AG04450 (cell line): Measurements from ENCODE around the gene RASA3. TPM values are rescaled to one million over a fixed set of nuclear protein-coding genes. Genes with fewer than 3 reads are reported as not detected.

Source experiments
- CTCF ChIA-PET: fragments of 300-600, 350-600 bp; formaldehyde crosslinking; extraction: SDS; loops from one replicate; lab custom pipeline; 2022; ENCODE audit warnings: antibody characterized with exemption, inconsistent platforms; lab: Charles Lee
- POLR2A ChIA-PET: fragments of 350-600 bp; formaldehyde crosslinking; extraction: SDS; loops from one replicate; lab custom pipeline; 2021; ENCODE audit warnings: antibody characterized with exemption, inconsistent platforms; lab: Yijun Ruan, JAX
- DNase-seq: peaks from one replicate; pipeline ENCODE4 v3.0.0-alpha.2; 2011; ENCODE audit warnings: low read depth, low spot score
- H3K27ac ChIP-seq: one replicate; pipeline ENCODE4 v1.5.1; 2012; ENCODE audit warnings: low read depth, low read length, control low read depth
- H3K27me3 ChIP-seq: one replicate; pipeline ENCODE4 v1.6.0; 2012; ENCODE audit warnings: low read length; ENCODE audit not compliant: control insufficient read depth, insufficient read depth
- H3K4me3 ChIP-seq: 2 replicates; pipeline ENCODE4 v1.5.1; 2011; ENCODE audit warnings: mild to moderate bottlenecking, low read depth, low read length, control low read depth
- H3K9me3 ChIP-seq: 2 replicates; pipeline ENCODE4 v1.5.1; 2012; ENCODE audit warnings: low read length; ENCODE audit not compliant: control insufficient read depth, insufficient read depth
- polyA plus RNA-seq: library from polyadenylated mRNA; depleted of rRNA; stranded (reverse); fragments of >200 nt; gene quantifications from 2 replicates; pipeline ENCODE4 v1.2.3, GENCODE V29; 2011
- TF ChIP-seq, protein P1 (sequence below): IDR thresholded peaks from 2 replicates; pipeline ENCODE4 v1.5.1; 2011; ENCODE audit warnings: low read depth, low read length, control low read depth, inconsistent platforms

Gene RASA3
- polyA plus RNA-seq, 1 experiment = 25.2 TPM

DNA sequence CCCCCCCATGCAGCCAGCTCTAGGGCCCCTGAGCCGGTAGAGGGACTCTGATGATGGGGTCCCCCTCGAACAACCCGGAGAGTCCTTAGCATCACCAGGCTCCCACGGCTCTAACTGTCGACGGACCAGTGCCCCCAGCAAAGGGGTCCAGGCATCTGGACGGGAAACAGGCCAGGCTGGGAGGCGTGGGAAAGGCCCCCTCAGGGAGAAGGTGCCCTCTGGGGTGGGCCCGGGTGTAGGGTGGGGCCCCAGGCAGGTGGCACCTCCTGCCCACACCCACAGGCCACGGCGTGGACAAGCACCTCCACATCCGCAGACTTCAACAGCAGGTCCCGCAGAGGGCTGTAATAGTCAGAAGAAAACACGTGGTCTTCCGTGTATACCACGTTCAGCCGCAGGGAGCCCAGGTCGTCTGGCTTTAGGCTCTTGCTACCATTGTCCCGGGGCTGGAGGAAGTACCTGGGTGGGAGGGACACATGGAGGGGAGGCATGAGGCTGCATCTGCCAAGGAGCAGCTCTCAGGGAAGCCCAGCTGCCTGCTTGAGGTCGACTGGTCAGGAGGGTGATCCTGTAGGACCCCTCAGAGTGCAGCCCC is 113.9 kb downstream of the RASA3 start:
- POLR2A ChIA-PET = no interaction called here
- no peaks in the 10 kb centered on the region; the same call in 1 of the 2 replicates for H3K9me3 ChIP-seq

DNA sequence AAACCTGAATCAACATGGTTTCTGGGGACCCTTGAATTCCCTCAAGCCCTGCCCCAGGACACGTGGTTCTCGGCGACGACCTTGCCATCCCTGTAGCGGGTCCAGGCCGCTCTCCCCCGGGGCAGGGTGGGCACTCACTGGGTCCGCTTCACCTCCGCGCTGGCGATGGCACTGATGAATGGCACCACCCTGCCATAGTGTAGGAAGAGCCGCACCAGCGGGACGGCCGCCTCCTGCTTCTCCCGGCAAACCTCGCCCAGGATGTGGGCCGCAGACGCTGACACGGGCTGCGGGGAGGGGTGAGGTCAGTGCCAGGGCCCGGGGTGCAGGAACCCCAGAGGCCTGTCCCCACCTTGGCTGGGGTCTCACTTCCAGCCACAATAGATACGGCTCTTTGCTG is 114.5 kb downstream of the RASA3 start:
- TF ChIP-seq, protein P1, sequence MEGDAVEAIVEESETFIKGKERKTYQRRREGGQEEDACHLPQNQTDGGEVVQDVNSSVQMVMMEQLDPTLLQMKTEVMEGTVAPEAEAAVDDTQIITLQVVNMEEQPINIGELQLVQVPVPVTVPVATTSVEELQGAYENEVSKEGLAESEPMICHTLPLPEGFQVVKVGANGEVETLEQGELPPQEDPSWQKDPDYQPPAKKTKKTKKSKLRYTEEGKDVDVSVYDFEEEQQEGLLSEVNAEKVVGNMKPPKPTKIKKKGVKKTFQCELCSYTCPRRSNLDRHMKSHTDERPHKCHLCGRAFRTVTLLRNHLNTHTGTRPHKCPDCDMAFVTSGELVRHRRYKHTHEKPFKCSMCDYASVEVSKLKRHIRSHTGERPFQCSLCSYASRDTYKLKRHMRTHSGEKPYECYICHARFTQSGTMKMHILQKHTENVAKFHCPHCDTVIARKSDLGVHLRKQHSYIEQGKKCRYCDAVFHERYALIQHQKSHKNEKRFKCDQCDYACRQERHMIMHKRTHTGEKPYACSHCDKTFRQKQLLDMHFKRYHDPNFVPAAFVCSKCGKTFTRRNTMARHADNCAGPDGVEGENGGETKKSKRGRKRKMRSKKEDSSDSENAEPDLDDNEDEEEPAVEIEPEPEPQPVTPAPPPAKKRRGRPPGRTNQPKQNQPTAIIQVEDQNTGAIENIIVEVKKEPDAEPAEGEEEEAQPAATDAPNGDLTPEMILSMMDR = no peak
- POLR2A ChIA-PET = no interaction called here
- CTCF ChIA-PET = no interaction called here
- Histone ChIP-seq H3K4me3 (no peak overlapping the region), H3K27ac (no peak overlapping the region), H3K27me3 (no peaks in the 10 kb centered on the region), H3K9me3 (no peaks in the 10 kb centered on the region; the same call in 1 of the 2 replicates)
- no peak for DNase-seq

More for the DNA sequence above, 113.9 kb downstream of the RASA3 start:
- H3K27me3 ChIP-seq = no peaks in the 10 kb centered on the region
- DNase-seq = no peak
- no peak overlapping the region for H3K4me3 ChIP-seq
- TF ChIP-seq, protein P1 = no peak
- CTCF ChIA-PET = no interaction called here
- no peak overlapping the region for H3K27ac ChIP-seq

DNA sequence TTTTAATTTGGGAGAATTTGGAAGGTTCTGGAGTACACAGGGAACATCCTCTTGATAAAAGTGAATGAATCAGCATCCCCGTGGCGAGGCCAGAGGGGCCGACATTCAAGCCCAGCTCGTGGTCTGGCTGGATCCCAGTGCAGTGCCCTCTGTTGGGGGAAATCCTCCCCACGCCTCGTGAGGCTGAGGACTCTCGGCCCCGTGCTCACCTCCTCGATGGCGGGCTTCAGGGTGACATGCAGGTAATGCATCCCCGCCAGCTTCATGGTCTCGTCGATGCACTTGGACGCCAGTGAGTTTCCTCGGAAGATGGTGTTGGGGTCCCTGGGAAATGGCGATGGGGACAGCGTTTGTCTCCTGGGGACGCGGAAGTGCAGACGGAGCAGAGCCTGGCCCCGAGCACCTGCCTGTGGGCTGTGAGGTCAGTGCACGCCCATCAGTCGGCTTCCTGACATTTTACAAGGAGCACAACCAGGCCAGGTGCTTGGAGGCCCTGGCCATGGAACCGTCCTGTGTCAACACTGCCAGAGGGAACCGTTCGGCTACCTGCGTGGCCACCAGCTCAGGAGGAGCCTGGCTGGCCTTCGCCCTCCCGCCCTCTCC is 115.3 kb downstream of the RASA3 start:
- TF ChIP-seq, protein P1 = peak; percentile 44
- Histone ChIP-seq H3K27me3 (no peaks in the 10 kb centered on the region), H3K4me3 (no peak overlapping the region), H3K27ac (no peak overlapping the region), H3K9me3 (no peaks in the 10 kb centered on the region; the same call in 1 of the 2 replicates)
- ChIA-PET POLR2A (interaction anchor here (1.1 kb wide), 1 partner anchor 8 kb away, joined by 3 read pairs; no protein-coding TSS in a partner anchor), CTCF (no interaction called here)
- DNase-seq = peak; percentile 10

DNA sequence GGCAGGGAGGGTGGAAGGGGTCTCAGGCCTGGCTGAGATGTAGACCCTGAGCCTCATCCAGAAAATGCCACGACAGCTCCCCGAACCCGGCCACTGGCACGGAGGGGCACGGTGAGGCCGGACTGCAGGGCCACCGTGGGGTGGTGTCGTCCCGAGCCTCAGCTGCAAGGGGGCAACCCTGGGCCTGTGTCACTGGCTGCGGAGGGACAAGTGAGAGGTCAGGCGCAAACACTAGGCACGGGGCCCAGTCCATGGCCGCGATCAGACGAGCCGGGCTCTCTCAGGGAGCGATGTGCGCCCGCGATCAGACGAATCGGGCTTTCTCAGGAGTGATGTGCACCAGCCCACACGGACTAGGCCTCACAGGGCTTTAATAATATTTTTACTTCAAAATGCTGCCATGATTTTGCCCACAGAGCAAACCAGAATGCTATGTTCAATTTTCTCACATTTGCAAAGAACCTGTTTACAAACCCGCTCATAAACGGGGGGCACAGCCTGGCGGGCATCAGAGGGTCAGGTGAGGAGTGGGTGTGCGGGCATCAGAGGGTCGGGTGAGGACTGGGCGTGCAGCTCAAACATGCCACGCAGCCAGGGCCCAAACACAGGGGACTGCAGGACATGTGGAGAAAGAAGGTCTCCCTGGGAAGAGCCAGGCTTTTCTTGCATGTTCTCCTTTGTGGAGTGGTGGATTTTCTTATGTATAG is 115.9 kb downstream of the RASA3 start:
- no peaks in the 10 kb centered on the region for H3K27me3 ChIP-seq
- H3K27ac ChIP-seq = no peak overlapping the region
- DNase-seq = no peak
- H3K4me3 ChIP-seq = no peak overlapping the region
- ChIA-PET CTCF (interaction anchor here (0.7 kb wide), 1 partner anchor 10 kb away, joined by 3 read pairs; no protein-coding TSS in a partner anchor), POLR2A (interaction anchor here (1.1 kb wide), 1 partner anchor 9 kb away, joined by 3 read pairs; no protein-coding TSS in a partner anchor)
- TF ChIP-seq, protein P1 = no peak
- H3K9me3 ChIP-seq = no peaks in the 10 kb centered on the region; the same call in 1 of the 2 replicates
